Spleen (tissue), 11 donors: ENCODE measurements around the gene SLC38A8. TPM values are rescaled to one million over a fixed set of nuclear protein-coding genes. Genes with fewer than 3 reads are reported as not detected.
A peak's percentile ranks its signal among the peaks of the same experiment; 100 is the strongest.

ENCODE experiments used
- DNase-seq: peaks from one replicate; pipeline ENCODE4 v3.0.0-alpha.2; 2020
- H3K27ac ChIP-seq, 8 donors: fragments of 200-600 bp; sonication (generic) in 7 of 8; 1 replicate in 4 of 8; 2 replicates in 4 of 8; pipeline versions ENCODE4 v1.5.0 to v1.8.0; 2016 to 2021; ENCODE audit warnings: inconsistent platforms in 4 of 8, mild to moderate bottlenecking in 4 of 8, moderate library complexity in 1 of 8
- H3K27me3 ChIP-seq, 7 donors: fragments of 200-600 bp; sonication (generic) in 6 of 7; replicated peaks in 1 of 7; 1 replicate in 4 of 7; 2 replicates in 3 of 7; pipeline versions ENCODE4 v1.5.0 to v1.8.0; 2016 to 2021; ENCODE audit warnings: inconsistent platforms in 3 of 7, mild to moderate bottlenecking in 1 of 7
- H3K36me3 ChIP-seq, 6 donors: fragments of 200-600 bp; sonication (generic) in 5 of 6; 1 replicate in 4 of 6; 2 replicates in 2 of 6; pipeline versions ENCODE4 v1.5.0 to v1.8.0; 2016 to 2021; ENCODE audit warnings: inconsistent platforms in 2 of 6
- H3K4me1 ChIP-seq, 6 donors: fragments of 200-600 bp; sonication (generic) in 5 of 6; 1 replicate in 3 of 6; 2 replicates in 3 of 6; pipeline versions ENCODE4 v1.5.0 to v1.8.0; 2016 to 2021; ENCODE audit warnings: inconsistent platforms in 3 of 6
- H3K4me3 ChIP-seq, 8 donors: fragments of 200-600 bp; sonication (generic) in 7 of 8; 1 replicate in 4 of 8; 2 replicates in 4 of 8; pipeline versions ENCODE4 v1.5.0 to v1.8.0; 2016 to 2021; ENCODE audit warnings: inconsistent platforms in 4 of 8, mild to moderate bottlenecking in 4 of 8, moderate library complexity in 2 of 8
- H3K9me3 ChIP-seq, 8 donors: fragments of 200-600 bp; sonication (generic) in 7 of 8; 1 replicate in 4 of 8; 2 replicates in 4 of 8; pipeline versions ENCODE4 v1.5.0 to v1.8.0; 2016 to 2021; ENCODE audit warnings: inconsistent platforms in 4 of 8
- POLR2A ChIP-seq, 3 donors: fragments of 450-650 bp; IDR thresholded peaks; one replicate each; pipeline ENCODE4 v1.5.1; 2017; ENCODE audit warnings: antibody characterized with exemption in 3 of 3, mild to moderate bottlenecking in 1 of 3
- POLR2AphosphoS5 ChIP-seq, 3 donors: sonication (generic); formaldehyde crosslinking; IDR thresholded peaks; one replicate each; pipeline ENCODE4 v1.5.1; 2017; ENCODE audit warnings: antibody characterized with exemption in 3 of 3
- WGBS, 5 donors: extraction: QIAGEN DNeasy Blood & Tissue Kit in 3 of 5; methylation state at CpG; one replicate each; pipeline versions ENCODE4 v1.1.5 to v1.1.7; 2013 to 2018; 5-methylcytosine and 5-hydroxymethylcytosine counted together
- intact Hi-C: fragments of 100-400 bp; cut with DNase I; formaldehyde crosslinking; loops from one replicate; pipeline ENCODE4 v1.15.0; 2023; ENCODE audit warnings: low total_unique reads
- polyA plus RNA-seq, 3 donors: library from polyadenylated mRNA; stranded (reverse); fragments of 200-250 nt; gene quantifications; one replicate each; pipeline ENCODE4 v1.2.1, GENCODE V29; 2013
- total RNA-seq, 7 donors: library from RNA; depleted of rRNA in 3 of 7; stranded (reverse); fragments of >200 nt in 3 of 7; fragmentation: NEBNext Ultra II Directional in 4 of 7; extraction: Animal tissue kit (Norgen Biotek cat#: 25700) in 4 of 7; gene quantifications; one replicate each; pipeline versions ENCODE4 v1.1.0 to v1.2.1, GENCODE V29; 2016 to 2021
- TF ChIP-seq, protein P1 (sequence below), 11 experiments: fragments of 200-600 bp in 7 of 11; fragments of 450-650 bp in 4 of 11; sonication (generic) in 4 of 11; IDR thresholded peaks in 8 of 11; conservative IDR thresholded peaks in 3 of 11; 1 replicate in 7 of 11; 2 replicates in 4 of 11; pipeline versions ENCODE4 v1.4.0 to v1.8.0; 2016 to 2021; ENCODE audit warnings: antibody characterized with exemption in 11 of 11, inconsistent platforms in 4 of 11, mild to moderate bottlenecking in 1 of 11
- donor health status: healthy with polysubstance abuse.
- donor health status: DM: no; HTN: no; CAD: no; lungs with moderate emphysema.
- donor health status: DM: no; HTN: no; CAD: no.
- donor health status: Bipolar disorder and iron deficiency.
- donor health status: healthy.
- donor health status: DM: no; HTN: no; CAD: no.
- donor health status: DM: yes; HTN: yes; CAD: no.

The SLC38A8 gene
- total and polyA plus RNA-seq, 10 donors = 0.37 TPM; not detected in 9

DNA sequence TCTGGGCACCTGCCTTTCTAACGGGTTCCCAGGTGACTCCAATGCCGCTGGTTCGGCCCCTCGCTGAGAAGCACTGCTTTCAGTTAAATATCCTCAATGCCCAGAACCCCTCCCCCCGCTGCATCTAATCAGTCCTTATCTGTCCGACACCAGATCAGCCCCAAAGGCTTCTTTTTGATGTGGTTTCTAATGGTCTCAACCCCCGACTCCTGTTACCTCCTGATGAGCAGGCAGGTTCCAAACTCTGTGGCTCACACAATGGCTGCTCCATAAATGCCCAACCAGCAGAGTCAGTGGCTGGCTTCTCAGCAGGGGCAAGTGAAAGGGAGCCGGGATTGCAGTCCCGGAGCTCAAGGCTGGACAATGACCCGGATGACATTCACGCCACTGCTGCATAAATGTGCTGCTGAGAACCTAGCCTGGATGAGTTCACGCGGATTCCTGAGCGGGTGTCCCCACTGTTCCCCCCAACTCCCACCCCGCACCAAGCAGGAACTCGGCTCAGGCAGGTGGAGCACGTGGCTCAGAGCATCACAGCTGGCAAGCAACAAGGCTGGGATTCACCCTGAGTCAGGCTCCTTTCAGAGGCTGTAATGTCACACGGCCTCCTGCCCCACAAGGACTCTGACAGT, 1.0 kb upstream of the SLC38A8 start:
- peak; percentile 54 for DNase-seq
- H3K4me1 ChIP-seq = peaks cover 0 to 13% (median 0%) of the 10 kb centered on the region in 6 donors
- no peaks in the 10 kb centered on the region for H3K9me3 ChIP-seq
- no peak overlapping the region for H3K27ac ChIP-seq
- intact Hi-C loops = no loop called here
- H3K27me3 ChIP-seq = peaks cover 0 to 51% (median 0%) of the 10 kb centered on the region in 7 donors
- no peak overlapping the region for H3K4me3 ChIP-seq
- TF ChIP-seq POLR2A (IDR thresholded peaks at IDR 0.05) (no peak), POLR2AphosphoS5 (IDR thresholded peaks at IDR 0.05) (no peak)
- TF ChIP-seq, protein P1, sequence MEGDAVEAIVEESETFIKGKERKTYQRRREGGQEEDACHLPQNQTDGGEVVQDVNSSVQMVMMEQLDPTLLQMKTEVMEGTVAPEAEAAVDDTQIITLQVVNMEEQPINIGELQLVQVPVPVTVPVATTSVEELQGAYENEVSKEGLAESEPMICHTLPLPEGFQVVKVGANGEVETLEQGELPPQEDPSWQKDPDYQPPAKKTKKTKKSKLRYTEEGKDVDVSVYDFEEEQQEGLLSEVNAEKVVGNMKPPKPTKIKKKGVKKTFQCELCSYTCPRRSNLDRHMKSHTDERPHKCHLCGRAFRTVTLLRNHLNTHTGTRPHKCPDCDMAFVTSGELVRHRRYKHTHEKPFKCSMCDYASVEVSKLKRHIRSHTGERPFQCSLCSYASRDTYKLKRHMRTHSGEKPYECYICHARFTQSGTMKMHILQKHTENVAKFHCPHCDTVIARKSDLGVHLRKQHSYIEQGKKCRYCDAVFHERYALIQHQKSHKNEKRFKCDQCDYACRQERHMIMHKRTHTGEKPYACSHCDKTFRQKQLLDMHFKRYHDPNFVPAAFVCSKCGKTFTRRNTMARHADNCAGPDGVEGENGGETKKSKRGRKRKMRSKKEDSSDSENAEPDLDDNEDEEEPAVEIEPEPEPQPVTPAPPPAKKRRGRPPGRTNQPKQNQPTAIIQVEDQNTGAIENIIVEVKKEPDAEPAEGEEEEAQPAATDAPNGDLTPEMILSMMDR (IDR thresholded peaks at IDR 0.05 in 8 of 11, conservative IDR thresholded peaks at IDR 0.05 in 3 of 11) = no peak
- peaks cover 0 to 18% (median 3%) of the 10 kb centered on the region in 6 donors for H3K36me3 ChIP-seq
- WGBS, 5 donors = 38 to 54% (median 42%) methylated on average over 12 to 18 of the region's 18 CpGs

- intact Hi-C loops = no loop called here
- WGBS, 5 donors = 64 to 74% (median 68%) methylated on average over 22 of the region's 22 CpGs
- peaks cover 0 to 13% (median 0%) of the 10 kb centered on the region in 6 donors for H3K4me1 ChIP-seq
- peaks cover 0 to 11% (median 0%) of the 10 kb centered on the region in 6 donors for H3K36me3 ChIP-seq
- H3K27me3 ChIP-seq = peaks cover 0 to 51% (median 0%) of the 10 kb centered on the region in 7 donors
- no peak overlapping the region for H3K27ac ChIP-seq
- no peaks in the 10 kb centered on the region for H3K9me3 ChIP-seq
- H3K4me3 ChIP-seq = no peak overlapping the region
- TF ChIP-seq, protein P1 (IDR thresholded peaks at IDR 0.05 in 8 of 11, conservative IDR thresholded peaks at IDR 0.05 in 3 of 11) = no peak
- TF ChIP-seq POLR2A (IDR thresholded peaks at IDR 0.05) (no peak), POLR2AphosphoS5 (IDR thresholded peaks at IDR 0.05) (no peak)
- DNase-seq = peak; percentile 66
Observed at GRCh38 chr16:84042879-84043485, 387 bp upstream of the SLC38A8 start.

DNA sequence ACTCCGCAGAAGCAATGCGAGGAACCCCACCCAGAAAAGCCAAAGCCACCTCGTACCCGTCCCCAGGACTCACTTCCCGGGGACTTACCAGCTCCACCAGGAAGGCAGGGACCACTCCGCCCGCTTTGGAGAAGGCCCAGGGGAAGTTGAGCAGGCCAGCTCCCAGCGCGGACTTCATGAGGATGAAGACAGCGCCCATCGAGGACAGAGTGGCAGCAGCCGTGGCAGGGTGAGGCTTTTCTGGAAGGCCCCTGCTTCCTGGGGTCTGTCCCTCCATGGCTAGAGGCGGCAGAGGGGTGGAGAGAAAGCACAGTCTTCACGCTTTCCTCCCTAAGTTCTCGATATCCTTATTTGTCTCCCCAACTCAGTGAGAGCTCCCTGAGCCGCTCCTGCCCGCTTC, 714 bp downstream of the SLC38A8 start:
- 77 to 89% (median 83%) methylated on average over 14 to 17 of the region's 17 CpGs for WGBS, 5 donors
- H3K36me3 ChIP-seq = peaks cover 0 to under 1% (median 0%) of the 10 kb centered on the region in 6 donors
- peaks cover 0 to 13% (median 0%) of the 10 kb centered on the region in 6 donors for H3K4me1 ChIP-seq
- intact Hi-C loops = no loop called here
- DNase-seq = peak; percentile 57
- H3K9me3 ChIP-seq = no peaks in the 10 kb centered on the region
- peaks cover 0 to 58% (median 0%) of the 10 kb centered on the region in 7 donors for H3K27me3 ChIP-seq
- no peak for TF ChIP-seq POLR2AphosphoS5 (IDR thresholded peaks at IDR 0.05)
- TF ChIP-seq, protein P1 (IDR thresholded peaks at IDR 0.05 in 8 of 11, conservative IDR thresholded peaks at IDR 0.05 in 3 of 11) = no peak
- TF ChIP-seq POLR2A (IDR thresholded peaks at IDR 0.05) = no peak
- no peak overlapping the region for H3K27ac ChIP-seq
- no peak overlapping the region for H3K4me3 ChIP-seq
